GM12874 (cell line): ENCODE data around the gene BID.

Experiments
- CTCF ChIP-seq: IDR thresholded peaks from 2 replicates; pipeline ENCODE4 v1.5.1; 2011; ENCODE audit warnings: low read depth, mild to moderate bottlenecking, control low read depth, low read length, moderate library complexity; ENCODE audit not compliant: insufficient read depth

BID gene

DNA sequence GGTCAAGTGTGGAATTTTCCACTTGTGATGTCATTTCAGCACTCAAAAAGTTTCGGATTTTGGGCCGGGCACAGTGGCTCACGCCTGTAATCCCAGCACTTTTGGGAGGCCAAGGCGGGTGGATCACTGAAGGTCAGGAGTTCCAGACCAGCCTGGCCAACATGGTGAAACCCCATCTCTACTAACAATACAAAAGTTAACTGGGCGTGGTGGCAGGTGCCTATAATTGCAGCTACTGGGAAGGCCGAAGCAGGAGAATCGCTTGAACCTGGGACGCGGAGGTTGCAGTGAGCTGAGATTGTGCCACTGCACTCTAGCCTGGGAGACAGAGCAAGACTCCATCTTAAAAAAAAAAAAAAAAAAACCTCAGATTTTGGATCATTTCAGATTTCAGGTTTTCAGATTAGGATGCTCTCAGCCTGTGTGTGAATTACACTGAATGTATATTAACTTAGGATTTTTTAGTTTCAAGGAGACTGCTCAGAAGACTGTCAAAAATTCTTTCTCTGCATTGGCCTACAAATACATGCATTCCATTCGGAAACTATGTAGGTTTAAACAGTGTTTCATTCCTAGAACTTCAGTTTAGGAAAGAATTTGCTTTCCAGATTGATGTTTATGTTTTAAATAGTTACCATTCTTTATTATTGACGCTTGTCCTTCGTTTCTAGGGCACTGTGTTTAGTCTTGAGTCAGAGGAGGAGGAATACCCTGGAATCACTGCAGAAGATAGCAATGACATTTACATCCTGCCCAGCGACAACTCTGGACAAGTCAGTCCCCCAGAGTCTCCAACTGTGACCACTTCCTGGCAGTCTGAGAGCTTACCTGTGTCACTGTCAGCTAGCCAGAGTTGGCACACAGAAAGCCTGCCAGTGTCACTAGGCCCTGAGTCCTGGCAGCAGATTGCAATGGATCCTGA lies 48.0 kb downstream of the BID start:
- TF ChIP-seq CTCF = no peak

- no peak for TF ChIP-seq CTCF
Observed at GRCh38 chr22:17725500-17725796, 48.8 kb downstream of the BID start.

DNA sequence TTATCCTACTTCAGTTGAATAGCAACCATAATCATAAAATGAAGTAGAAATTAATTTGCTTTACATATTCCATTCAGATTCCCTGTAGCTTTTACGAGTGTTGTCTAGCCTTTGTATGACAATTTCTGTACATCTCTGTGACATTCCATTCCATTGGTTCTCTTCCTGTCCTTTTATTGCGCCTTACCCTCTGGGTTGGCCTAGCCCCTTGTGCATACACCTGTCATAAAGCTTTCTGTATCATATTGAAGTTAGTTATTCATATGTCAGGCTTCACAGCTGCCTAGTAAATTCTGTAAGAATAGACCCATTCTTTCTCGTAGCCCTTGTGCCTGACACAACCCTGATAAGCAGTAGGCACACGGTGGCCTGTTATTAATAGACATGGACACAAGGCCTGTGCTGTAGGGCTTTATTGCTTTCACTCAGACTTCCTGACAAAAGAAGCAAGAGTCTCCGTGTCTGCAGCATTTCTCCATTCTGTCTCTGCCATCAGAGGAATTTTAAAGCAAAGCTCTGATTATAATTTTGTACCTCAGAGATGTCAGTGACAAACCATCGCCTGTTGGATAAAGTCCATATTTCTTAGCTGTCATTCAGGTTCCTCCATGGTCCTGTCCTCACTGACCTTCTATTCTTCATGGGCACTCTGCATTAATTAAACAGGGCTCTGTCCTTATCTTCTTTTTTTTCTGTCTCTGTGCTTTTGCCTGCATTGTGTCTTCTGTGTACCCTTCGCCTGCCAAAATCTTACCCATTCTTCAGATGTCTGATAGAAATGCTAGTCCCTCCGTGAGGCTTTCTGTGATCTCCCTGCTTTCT lies 49.4 kb downstream of the BID start:
- TF ChIP-seq CTCF = no peak

GRCh38 chr22:17724241-17724640 lies 50.0 kb downstream of the BID start:
- TF ChIP-seq CTCF = no peak

- no peak for TF ChIP-seq CTCF
Observed at GRCh38 chr22:17719911-17720310, 54.4 kb downstream of the BID start.

DNA sequence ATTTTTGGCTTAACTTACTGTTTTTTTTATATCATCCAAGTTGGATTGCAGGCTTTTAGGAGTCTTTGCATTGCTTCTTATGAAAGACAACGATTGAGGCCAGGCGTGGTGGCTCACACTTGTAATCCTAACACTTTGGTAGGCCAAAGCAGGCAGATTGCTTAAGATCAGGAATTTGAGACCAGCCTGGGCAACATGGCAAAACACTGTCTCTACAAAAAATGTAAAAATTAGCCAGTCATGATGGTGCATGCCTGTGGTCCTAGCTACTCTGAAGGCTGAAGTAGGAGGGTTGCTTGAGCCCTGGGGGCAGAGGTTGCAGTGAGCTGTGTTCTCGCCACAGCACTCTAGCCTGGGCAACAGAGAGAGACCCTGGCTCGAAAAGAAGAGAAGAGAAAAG lies 56.6 kb downstream of the BID start:
- no peak for TF ChIP-seq CTCF

- TF ChIP-seq CTCF = no peak
Observed at GRCh38 chr22:17716529-17716928, 57.7 kb downstream of the BID start.
